ENCODE measurements around the gene UBR2. TPM values are rescaled to one million over a fixed set of nuclear protein-coding genes. Genes with fewer than 3 reads are reported as not detected.

Gene UBR2
- polyA plus RNA-seq, 3 donors from 2014 or later, result 6.4 to 17.7 (median 10.6) TPM

Other genes with a start within 250 kb of the UBR2 start
- 1 to 10 TPM; 1.5 to 8.8 (median 2.1) TPM for gene TRERF1, start 112.1 kb upstream of the UBR2 start, polyA plus RNA-seq
- gene PRPH2, start 158.6 kb downstream of the UBR2 start, polyA plus RNA-seq, result under 1 TPM in 2 of 3 donors, not detected in 1; 0.08 to 0.25 TPM
- 100 to 1,000 TPM; 109 to 140 (median 134) TPM for gene TBCC, start 182.1 kb downstream of the UBR2 start, polyA plus RNA-seq
- gene BICRAL, start 218.0 kb downstream of the UBR2 start, polyA plus RNA-seq, result 1 to 10 TPM; 1.9 to 5.3 (median 2.4) TPM

All from immature natural killer cell (primary cell).